DMS79 (cell line): ENCODE measurements around the gene ADCY10.

Experiments used
- DNase-seq: peaks from one replicate; lab custom pipeline; 2025; lab: John Stamatoyannopoulos, UW

The ADCY10 gene

DNA sequence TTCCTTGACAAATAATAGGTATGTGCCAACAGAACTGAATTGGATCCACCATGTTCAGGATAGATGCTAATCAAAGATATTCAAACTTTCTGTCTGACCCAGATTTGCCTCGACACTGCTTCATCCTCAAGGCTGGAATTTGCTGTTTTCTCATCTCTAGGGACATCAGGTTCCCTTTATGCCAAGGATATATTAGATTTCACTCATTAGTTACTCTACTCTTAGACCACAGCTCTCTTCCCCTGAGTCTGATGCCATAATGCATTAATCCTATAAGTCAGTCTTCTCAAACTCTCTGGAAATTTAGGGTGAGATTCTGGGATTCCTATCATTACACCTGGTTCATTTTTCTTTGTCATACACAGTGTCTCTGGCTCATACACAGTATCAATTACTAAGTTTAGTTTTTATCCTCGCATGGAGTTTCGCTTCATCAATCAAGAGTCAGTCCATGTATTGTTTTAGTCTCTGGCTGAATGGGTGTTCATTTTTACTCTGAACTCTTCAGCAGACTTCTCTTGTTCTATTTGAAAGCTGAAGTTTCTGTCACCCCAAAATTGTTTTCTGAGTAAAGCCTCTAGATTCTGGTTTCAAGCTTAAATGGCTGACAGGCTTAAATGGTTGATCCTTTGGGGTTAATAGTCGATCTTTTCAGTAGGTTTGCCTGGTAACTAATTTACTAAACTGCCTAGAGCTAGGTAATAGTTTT, 13.3 kb upstream of the ADCY10 start:
- no peak for DNase-seq

DNA sequence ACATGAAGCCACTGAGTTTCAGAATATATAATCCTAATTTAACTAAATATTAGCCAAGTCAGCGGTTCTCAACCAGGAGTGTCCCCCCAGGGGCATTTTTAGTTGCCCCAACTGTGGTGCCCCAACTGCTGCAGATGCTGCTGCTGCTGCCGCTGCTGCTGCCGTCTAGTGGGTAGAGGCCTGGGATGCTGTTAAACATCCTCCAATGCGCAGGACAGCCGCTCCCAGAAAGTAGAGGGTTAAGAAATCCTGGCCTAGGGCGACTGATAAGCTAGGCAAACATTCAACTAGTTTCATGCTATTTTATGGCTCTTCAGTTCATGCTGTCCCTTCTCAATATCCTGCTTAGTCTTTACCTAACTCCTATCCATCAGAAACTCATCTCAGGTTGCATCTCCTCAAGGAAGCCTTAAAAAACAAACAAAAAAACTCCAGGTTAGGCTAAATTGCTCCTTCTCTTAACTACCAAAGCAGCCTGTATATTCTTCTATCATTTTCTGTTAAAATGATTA, 12.6 kb upstream of the ADCY10 start:
- DNase-seq = no peak

DNA sequence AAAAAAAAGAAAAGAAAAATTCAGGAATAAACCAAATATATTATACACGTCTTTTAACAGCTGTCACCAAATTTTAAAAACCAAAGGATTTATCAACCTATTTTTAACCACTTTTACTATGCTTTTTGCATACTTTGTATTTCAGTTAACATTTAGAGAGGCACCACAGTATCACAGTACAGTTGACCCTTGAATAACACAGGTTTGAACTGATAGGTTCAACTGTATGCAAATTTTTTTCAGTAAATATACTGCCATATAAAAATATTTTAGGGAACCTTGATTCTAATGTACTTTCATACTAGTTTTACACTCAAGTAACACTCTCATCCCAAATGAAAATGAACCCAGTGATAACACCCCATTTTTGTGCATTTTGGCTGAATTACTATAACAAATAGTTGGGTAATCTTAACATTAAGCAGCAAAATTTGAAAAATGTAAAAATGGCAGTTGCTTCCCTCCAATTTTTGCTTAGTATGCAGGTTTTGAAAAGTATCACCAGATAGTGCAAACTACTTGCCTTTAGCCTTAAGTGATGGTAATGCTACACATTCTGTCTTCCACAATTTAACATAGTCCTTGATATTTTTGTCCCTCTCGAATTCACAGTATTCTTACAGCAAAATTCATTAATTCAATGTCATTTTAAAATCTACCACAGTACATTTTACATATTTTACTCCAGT, 10.8 kb upstream of the ADCY10 start:
- DNase-seq = no peak

DNA sequence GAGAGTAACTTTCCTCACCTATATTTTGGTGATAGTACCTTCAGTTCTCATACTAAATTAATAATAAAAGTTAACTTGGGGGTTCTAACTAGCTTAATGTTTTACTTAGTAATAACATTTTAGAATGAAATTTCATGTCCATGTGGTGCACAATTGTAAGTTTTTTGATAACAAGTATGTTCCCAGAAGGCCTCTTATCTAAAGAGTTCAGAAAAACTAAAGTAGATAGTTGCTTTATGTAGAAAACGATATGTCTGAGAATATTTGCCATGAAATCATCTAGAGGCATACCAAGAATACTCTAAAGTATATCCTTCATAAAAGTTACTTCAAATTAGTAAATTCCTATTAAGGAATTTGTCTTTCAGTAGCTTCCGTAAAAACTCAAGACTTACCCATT, 10.2 kb upstream of the ADCY10 start:
- DNase-seq = no peak

DNA sequence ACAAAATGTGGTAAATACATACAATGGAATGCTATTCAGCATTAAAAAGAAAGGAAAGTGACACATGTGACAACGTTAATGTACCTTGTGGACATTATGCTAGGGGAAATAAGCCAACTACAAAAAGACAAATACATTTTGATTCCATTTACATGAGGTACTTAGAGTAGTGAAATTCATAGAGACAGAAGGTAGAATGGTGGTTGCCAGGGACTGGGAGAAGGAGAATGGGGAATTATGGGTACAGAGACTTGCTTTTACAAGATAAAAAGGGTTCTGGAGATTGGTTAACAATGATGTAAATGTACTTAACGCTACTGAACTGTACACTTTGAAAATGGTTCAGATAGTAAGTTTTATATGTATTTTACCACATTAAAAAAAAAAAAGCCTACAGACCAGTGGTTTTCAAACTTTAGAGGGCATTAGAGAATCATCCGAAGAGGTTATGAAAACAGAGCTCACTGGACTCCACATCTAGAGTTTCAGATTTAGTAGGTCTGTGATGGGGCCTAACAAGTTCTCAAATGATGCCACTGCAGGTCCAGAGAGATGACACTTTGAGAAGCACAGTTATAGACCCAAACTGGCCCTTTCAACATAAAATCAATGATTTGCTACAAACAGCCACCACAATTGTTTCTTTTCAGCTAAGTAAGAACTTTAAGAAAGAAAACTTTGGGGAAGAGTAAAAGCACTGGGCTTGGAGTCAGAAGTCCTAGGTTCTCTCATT, 9.6 kb upstream of the ADCY10 start:
- no peak for DNase-seq

DNA sequence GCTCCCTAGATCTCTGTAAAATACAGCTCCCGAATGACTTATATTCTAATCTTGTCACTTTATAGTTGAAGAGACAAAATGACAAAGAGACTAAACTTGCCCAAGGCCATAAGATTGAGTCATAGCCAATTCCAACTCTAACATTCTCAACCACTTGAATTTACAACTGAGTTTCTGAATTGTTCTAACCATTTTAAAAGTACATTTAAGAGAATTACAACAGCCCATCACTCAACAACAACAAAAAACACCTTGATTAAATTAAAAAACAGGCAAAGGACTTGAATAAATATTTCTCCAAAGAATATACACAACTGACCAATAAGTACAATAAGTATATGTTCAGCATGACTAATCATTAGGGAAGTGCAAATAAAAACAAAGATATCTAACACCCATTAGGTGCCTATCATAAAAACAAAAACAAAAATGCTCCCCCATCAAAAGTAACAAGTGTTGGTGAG, 8.7 kb upstream of the ADCY10 start:
- DNase-seq = no peak

DNA sequence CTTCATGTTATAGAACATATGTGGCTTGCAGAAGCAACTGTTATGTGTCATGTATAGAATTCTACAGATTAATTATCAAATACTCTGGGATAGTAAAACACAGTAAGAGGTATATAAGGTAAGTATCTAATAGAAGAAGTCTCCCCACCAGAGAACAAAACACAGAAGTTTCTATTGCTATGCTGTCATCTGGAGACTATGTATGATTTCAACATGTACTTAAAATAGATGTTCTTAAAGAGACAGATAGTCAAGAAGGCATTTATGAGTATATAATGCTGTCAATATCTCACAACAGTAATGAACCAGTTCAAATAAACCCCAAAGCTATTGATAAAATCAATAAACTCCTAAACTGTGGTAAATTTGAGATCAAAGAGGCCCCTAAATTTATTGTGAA, 8.1 kb upstream of the ADCY10 start:
- DNase-seq = no peak

DNA sequence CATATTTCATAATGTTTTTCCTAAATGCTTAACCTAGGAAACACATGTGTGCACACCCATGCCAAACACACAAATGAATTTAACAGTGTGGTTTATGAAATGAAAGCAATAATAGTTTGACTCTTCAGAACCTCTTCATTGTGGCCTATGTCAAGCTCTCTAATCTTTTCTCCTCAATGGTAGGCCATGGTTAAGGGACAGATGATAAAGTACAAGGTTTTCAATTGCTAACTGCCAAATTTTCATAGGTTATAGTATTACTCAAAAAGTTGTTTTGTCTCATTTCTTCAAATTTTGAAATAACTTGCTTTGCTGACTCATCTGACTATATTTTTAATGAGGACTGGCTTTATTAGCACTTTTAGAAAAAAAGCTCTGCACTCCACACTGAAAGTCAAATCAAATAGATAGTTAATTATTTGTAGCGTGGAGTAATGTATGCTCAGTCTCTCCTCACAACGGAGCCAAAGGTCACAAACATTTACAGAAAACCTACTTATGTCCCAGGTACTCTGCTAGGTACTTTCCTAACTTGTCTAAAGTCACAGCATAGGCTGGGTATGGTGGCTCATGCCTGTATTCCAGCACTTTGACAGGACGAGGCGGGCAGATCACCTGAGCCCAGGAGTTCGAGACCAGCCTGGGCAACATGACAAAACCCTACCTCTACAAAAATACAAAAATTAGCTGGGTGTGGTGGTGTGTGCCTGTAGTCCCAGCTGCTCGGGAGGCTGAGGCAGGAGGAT, 3.0 kb upstream of the ADCY10 start:
- no peak for DNase-seq

DNA sequence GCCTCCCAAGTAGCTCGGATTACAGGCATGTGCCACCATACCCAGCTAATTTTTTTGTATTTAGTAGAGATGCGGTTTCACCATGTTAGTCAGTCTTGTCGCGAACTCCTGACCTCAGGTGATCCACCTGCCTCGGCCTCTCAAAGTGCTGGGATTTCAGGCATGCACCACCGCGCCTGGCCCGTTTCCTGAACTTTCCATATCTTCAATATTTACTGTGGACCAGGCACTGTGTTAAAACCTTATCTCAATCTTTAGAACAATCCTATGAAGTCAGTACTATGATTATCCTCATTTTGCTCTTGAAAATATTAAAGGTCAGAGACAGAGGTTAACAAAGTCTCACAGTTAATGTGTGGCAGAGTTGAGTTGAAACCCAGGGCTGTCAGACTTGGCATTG, 1.6 kb upstream of the ADCY10 start:
- no peak for DNase-seq

DNA sequence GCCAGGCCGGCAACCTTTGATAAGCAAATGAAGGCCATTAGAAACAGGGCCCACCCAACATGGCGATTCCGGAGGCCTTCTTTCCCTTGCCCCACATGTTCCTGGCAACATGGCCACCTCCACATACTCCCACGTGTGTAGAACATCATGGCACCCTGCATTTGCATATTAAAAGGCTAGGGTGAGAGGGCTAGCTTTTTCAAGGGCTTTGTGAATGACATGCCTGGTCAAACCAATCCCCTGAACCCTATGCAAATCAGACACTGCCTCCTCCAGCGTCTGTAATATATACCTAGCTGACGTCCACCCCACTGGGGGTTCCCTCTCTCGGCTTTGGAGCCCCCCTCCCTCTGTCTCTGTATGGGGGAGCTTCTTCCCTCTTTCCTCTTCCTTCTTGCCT, 1.6 kb downstream of the ADCY10 start:
- DNase-seq = no peak

DNA sequence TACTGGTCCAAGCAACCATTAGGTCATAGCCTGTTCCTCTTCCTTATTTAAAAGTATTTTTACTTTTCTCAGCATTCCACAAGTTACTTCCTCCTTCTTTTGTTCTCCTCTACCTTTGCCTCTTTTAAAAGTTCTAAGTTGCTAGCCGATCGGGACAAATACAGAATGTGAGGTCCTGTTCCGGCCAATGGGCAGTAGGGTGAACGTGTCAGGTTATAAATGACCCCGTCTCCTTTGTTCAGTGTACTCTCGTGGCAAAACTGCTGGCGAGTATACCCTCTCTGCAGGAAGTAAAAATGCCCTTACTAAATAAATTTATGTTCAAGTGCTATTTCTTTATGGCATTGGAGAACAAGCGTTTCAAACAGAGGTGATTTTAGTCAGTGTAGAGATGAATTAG, 2.5 kb downstream of the ADCY10 start:
- DNase-seq = no peak

DNA sequence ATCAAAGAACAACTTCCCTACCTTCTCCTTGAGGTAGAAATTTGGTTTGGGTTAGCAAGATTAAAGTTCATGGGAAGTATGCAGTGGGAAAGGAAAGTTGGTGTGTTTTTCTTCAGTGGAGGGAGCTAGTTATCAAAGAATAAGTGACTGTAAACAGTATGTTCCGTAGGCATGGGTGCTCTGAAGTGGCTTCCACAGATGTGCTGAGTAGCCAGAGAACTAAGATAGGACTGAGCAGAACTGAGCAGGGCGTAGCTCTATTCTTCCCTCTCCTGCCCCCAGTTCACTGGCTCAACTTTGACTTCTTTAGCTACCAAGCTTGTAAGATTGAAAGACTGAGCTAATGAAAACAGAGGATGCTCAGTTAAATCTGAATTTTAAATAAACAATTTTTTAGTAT, 3.4 kb downstream of the ADCY10 start:
- no peak for DNase-seq

DNA sequence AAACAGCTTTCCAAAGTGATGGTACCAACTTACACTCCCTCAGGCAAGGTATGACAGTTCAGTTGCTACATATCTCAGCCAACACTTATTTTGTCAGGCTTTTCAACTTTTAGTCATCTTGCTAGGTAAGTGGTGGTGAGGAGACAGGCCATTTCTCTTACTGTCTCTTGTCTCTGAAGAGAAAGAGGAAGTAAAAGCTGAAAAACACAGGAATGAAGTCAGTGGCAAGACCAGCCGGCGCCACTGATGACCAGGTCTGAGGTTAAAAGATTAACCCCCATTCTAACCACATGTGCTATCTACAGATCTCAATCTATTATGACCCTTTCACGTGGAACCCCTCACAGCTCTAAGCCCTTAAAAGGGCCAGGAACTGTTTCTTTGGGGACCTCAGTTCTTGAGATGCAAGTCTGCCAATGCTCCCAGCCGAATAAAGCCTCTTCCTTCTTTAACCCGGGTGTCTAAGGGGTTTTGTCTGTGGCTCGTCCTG, 4.2 kb downstream of the ADCY10 start:
- no peak for DNase-seq

DNA sequence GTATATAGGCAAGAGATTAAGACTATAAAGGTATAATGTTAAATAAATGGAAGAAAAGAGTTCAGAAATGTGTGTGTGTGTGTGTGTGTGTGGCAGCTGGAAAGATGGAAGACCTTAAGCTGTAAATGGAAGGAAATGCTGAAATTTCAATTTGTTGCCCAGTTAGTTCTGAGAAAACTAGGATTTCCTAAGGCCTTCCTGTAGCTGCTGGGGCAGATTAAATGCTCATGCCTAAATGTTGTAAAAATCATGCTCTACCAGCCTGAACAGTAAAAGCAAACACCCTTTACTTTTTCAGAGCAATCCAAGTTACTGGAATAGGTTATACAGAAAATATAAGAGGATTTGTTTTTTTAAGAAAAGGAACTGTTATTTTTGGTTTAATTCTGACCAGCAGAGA, 8.3 kb downstream of the ADCY10 start:
- no peak for DNase-seq

DNA sequence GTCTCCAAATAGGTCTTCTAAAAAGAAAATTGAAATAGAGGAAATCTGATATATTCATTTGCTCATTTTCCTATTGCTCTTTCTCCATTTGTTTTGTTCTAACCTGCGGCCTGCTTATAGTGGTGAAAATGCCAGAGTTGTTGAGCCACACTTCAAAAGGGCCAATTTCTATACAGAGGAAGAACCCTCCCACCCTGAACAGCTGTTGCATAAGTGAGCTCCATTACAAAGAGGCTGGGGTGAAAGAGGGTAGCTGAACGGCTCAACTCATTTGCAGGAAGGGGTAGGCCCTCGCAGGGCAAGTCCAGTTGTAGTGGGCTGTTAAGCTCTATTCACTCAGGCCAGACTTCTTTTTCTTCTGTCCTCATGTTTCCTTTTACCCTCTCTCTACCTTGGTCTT, 8.8 kb downstream of the ADCY10 start:
- peak; percentile 7 for DNase-seq

DNA sequence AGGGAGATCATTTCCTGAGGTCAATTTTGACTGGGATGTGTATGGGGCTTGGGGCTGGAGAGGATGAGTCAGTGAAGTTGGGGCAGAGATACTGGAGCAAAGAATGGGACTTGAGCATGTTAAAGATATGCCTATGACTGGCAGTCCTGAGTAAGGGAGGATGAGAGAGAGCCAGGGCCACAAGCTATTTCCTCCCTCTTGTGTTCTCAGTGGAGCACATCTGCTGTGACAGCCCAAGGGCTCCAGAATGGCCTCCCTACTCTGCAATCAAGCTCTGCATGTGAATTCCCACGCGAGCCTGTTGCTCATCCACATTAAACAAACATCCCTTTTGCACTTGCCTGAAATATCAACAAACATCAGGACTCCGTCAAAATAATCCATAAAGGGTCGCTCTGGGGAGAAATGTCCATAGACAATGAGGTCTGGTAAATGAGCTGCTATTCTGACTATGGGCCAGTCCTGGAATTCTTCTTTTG, 9.2 kb downstream of the ADCY10 start:
- peak; percentile 20 for DNase-seq

DNA sequence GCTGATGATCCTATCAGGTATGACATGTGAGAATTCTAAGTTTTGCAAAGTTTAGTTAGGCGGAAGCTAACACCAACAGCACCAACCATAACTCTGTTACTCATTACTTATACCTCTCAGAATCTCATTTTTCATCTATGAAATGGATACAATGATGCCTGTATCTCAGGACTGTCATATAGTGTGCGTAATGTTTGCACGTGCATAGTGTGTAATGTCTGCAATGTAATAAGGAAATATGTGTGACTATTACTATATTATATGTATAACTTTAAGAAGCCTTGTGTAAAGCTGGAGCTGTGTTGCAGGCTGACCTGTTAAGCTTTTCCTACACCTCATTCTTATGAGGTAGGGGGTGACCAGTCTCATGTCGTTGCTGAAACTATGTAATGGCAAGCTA, 13.0 kb downstream of the ADCY10 start:
- DNase-seq = no peak

DNA sequence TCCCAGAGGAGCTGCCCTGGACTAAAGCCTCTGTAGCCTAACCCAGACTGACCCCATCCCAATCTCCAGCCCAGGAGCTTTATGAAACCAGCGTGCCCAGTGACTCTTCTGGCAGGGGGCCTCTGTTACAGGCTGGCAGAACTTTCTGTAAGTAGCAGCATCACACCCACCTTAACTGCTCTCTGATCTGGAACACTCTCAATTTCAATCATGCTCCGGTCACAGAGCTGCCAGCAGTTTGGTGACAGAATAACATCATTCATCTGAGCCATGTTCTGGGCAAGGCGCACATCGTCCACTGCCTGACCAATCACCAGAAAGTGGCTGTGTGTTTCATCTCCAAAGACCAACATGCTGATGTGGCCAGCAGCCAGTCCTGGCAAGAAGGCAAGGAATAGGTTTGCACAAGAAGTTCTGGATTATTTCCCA, 14.7 kb downstream of the ADCY10 start:
- no peak for DNase-seq

DNA sequence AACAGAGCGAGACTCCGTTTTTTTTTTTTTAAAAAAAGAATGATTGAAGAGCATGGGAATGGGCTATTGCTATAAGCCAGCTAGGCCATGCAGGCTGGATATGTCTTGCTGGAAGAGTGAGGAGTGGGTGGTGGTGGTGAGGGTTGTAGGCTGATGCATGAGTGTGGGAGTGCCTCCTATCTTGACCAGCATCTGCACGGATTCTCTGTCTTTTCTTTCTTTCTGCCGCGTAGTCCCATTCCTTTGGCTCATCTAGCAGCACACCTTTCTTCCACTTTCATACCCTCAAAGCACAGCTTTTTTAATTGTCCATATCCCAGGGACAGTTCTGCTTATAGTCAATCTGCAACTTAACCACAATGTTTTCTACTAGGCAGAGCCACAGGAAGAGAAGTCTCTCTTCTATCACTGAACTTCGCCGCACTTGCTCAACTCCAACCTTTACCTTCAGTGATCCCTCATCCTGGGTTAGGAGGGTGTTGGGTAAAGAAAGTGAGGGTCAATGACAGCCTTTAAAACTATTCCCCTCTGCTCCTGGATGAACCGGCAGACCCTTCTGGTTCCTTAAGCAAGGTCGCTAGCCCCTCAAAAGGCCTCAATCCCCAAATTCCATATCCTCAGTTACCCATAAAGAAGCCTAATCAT, 15.2 kb downstream of the ADCY10 start:
- DNase-seq = no peak

DNA sequence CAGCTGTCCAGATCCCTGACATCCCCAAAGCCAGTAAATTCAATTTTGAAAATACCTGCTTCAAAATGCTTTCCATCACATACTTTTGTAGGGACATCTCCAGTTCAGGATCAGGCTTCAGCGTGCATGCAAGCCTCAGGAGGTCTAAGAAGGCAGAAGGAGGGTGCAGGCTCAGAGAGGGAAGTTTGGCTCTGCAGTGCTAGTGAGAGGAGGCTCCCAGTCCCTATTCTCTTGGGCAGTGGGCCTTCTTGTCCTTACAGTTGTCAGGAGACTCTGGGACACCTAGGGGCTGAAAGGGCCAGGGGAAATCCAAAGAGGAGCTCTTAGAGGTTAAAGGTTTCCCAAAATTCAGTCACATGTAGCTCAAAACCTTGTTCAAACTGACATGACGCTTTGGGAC, 20.1 kb downstream of the ADCY10 start:
- no peak for DNase-seq

DNA sequence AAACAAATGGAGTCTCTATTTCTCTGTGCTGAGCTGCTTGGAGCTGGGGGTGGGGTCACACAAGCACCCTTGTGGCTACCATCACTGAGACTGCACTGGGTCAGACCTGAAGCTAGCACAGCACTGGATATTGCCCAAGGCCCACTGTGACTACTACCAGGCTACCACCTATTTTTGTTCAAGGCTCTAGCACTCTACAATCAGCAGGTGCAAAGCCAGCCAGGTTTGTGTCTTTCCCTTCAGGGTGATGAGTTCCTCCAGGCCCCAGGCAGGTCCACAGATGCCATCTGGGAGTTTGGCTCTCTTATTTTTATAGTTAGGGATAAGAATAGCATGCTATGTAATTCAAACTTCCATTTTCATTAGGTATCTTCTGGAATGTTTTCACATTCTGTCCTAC, 23.5 kb downstream of the ADCY10 start:
- DNase-seq = no peak
